COLO829 (cell line): ENCODE measurements around the gene PLXNA4.

Experiments
- DNase-seq: peaks from one replicate; pipeline ENCODE4 v3.0.0; 2012; ENCODE audit warnings: low spot score

Gene PLXNA4

GRCh38 chr7:132112657-132113056, 463.6 kb downstream of the PLXNA4 start:
- no peak for DNase-seq

GRCh38 chr7:132112106-132112505, 464.2 kb downstream of the PLXNA4 start:
- no peak for DNase-seq

GRCh38 chr7:132110692-132111091, 465.6 kb downstream of the PLXNA4 start:
- DNase-seq: no peak

GRCh38 chr7:132109769-132110168, 466.5 kb downstream of the PLXNA4 start:
- no peak for DNase-seq

- peak; percentile 72 for DNase-seq
These were observed 467.7 kb downstream of the PLXNA4 start for GRCh38 chr7:132108563-132108962.

DNA sequence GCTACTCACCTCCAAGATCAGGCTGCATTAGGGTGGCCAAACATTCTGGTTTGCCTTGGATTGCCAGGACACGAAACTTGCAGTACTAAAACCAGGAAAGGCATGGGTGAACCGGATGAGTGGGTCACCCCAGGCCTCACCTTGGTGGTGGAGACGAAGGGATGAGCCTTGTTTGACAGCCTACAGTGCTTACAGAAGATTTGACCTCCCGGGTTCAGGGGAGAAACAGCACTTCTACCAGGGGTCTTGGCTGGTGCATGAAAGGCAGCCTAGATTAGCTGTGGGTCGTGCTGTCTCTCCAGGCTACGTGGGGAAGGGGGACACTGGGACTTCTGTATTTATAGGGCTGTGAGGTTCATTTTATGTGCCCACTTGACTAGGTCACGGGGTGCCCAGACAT, 469.8 kb downstream of the PLXNA4 start:
- DNase-seq: no peak

DNA sequence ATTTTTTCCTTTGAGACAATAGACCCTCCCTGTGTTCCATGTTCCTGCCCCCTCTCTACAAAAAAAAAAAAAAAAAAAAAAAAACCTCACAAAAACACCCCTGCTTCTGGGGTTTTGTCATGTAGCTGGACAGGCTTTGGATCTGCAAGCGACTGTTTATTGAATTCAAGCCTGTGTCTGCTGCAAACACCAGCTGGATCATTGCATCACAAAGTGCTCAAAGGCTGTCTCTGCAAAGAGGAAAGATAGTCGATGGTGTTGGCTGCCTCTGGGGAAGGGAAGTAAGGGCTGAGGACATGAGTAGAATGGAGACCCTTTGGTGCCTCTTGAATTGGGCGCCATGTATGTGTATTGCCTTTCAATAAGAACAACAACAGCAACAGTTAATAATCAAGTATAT, 471.2 kb downstream of the PLXNA4 start:
- DNase-seq: no peak

GRCh38 chr7:132103718-132104117, 472.6 kb downstream of the PLXNA4 start:
- DNase-seq: no peak

- no peak for DNase-seq
These were observed 473.3 kb downstream of the PLXNA4 start for GRCh38 chr7:132102942-132103341.

- no peak for DNase-seq
These were observed 473.9 kb downstream of the PLXNA4 start for GRCh38 chr7:132102391-132102790.

GRCh38 chr7:132100981-132101380, 475.3 kb downstream of the PLXNA4 start:
- DNase-seq: no peak

- DNase-seq: no peak
These were observed 475.8 kb downstream of the PLXNA4 start for GRCh38 chr7:132100483-132100882.

- DNase-seq: no peak
These were observed 477.1 kb downstream of the PLXNA4 start for GRCh38 chr7:132099163-132099562.

DNA sequence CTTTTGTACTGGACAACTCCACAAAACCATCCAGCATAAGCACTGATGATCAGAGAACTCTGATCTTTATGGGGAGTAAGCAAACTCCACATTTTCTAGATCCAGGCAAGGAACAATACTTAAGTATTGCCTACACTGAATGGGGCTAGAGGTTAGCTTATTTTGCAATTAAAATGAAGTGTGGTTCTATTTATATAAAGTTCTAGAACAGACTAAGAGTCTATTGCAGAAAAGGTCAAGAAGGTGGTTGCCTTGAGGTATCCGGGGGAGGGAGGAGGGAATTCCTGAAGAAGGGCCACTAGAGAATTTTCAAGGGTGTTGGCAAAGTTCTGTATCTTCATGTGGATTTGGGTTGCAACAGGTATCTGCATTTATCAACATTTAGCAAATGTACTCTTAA, 477.9 kb downstream of the PLXNA4 start:
- DNase-seq: no peak

- DNase-seq: no peak
These were observed 478.6 kb downstream of the PLXNA4 start for GRCh38 chr7:132097550-132098134.

GRCh38 chr7:132095111-132095765, 481.0 kb downstream of the PLXNA4 start:
- DNase-seq: no peak

GRCh38 chr7:132092106-132092505, 484.2 kb downstream of the PLXNA4 start:
- no peak for DNase-seq

DNA sequence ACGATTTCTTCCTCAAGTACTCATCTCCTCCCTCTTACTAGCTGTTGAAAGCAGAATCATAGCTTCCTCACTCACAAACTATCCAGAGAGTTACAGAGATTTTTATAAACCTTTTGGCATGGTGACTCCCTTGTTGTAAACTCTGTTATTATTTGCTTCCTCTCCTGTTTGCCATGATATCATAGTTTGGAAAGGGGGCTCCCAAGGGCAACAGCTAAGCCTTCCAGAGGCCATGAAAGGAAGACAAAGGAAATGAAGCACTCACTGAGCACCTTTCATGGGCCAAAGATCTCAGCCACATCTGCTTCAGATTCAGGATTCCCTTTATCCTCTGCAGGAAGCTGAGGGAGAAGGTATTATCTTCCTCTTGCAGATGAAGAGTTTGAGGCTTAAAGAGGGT, 484.6 kb downstream of the PLXNA4 start:
- no peak for DNase-seq

GRCh38 chr7:132090444-132090843, 485.8 kb downstream of the PLXNA4 start:
- no peak for DNase-seq

GRCh38 chr7:132089356-132089755, 486.9 kb downstream of the PLXNA4 start:
- peak; percentile 58 for DNase-seq

GRCh38 chr7:132087421-132087820, 488.8 kb downstream of the PLXNA4 start:
- no peak for DNase-seq

GRCh38 chr7:132084776-132085388, 491.4 kb downstream of the PLXNA4 start:
- DNase-seq: no peak

- DNase-seq: no peak
These were observed 492.6 kb downstream of the PLXNA4 start for GRCh38 chr7:132083537-132084123.
